Fibroblast of lung (primary cell): ENCODE results near the gene ARHGEF40. TPM values are rescaled to one million over a fixed set of nuclear protein-coding genes. Genes with fewer than 3 reads are reported as not detected.

Experiments
- DNase-seq, 2 donors: peaks; one replicate each; pipeline versions ENCODE4 v3.0.0 to v3.0.0-alpha.2; 2010; ENCODE audit warnings: low read depth in 2 of 2
- H2AFZ ChIP-seq: 2 replicates; pipeline ENCODE4 v1.5.1; 2012; ENCODE audit warnings: low read length, control low read depth, inconsistent platforms
- H3K27ac ChIP-seq: 2 replicates; pipeline ENCODE4 v1.5.1; 2011; ENCODE audit warnings: low read length, control low read depth; ENCODE audit not compliant: insufficient read depth
- H3K27me3 ChIP-seq: 2 replicates; pipeline ENCODE4 v1.5.1; 2011; ENCODE audit warnings: mild to moderate bottlenecking, low read length; ENCODE audit not compliant: control insufficient read depth, insufficient read depth
- H3K36me3 ChIP-seq: 2 replicates; pipeline ENCODE4 v1.5.1; 2011; ENCODE audit warnings: low read length; ENCODE audit not compliant: control insufficient read depth, insufficient read depth
- H3K4me1 ChIP-seq: 2 replicates; pipeline ENCODE4 v1.5.1; 2011; ENCODE audit warnings: low read length; ENCODE audit not compliant: control insufficient read depth, insufficient read depth; ENCODE audit errors: extremely low read depth
- H3K4me2 ChIP-seq: 2 replicates; pipeline ENCODE4 v1.5.1; 2011; ENCODE audit warnings: low read length, control low read depth; ENCODE audit not compliant: insufficient read depth; ENCODE audit errors: extremely low read depth
- H3K4me3 ChIP-seq, 4 experiments: fragments of 200-600 bp in 1 of 4; sonication (generic) in 1 of 4; replicated peaks in 1 of 4; 2 replicates each; pipeline ENCODE4 v1.5.1; 2011 to 2016; ENCODE audit warnings: low read length in 4 of 4, low read depth in 3 of 4, mild to moderate bottlenecking in 3 of 4, control low read depth in 2 of 4, inconsistent platforms in 1 of 4, mixed read lengths in 1 of 4; ENCODE audit not compliant: insufficient read depth in 1 of 4; ENCODE audit errors: control extremely low read depth in 1 of 4
- H3K79me2 ChIP-seq: 2 replicates; pipeline ENCODE4 v1.5.1; 2012; ENCODE audit warnings: mild to moderate bottlenecking, low read length, inconsistent platforms; ENCODE audit not compliant: control insufficient read depth, insufficient read depth
- H3K9ac ChIP-seq: 2 replicates; pipeline ENCODE4 v1.5.1; 2011; ENCODE audit warnings: mild to moderate bottlenecking, low read length, control low read depth; ENCODE audit not compliant: insufficient read depth
- H3K9me3 ChIP-seq: 2 replicates; pipeline ENCODE4 v1.5.1; 2012; ENCODE audit warnings: low read depth, low read length; ENCODE audit not compliant: control insufficient read depth, insufficient read depth
- H4K20me1 ChIP-seq: 2 replicates; pipeline ENCODE4 v1.5.1; 2011; ENCODE audit warnings: low read length; ENCODE audit not compliant: control insufficient read depth, insufficient read depth; ENCODE audit errors: extremely low read depth
- CTCF ChIP-seq, 2 donors: IDR thresholded peaks in 1 of 2; conservative IDR thresholded peaks in 1 of 2; 1 replicate in 1 of 2; 2 replicates in 1 of 2; pipeline ENCODE4 v1.5.1; 2011 to 2012; ENCODE audit warnings: low read length in 2 of 2, control low read depth in 1 of 2, inconsistent platforms in 1 of 2, low read depth in 1 of 2, mild to moderate bottlenecking in 1 of 2
- EZH2 ChIP-seq: IDR thresholded peaks from 2 replicates; pipeline ENCODE4 v1.5.1; 2012; ENCODE audit warnings: low read length, control low read depth, mild to moderate bottlenecking; ENCODE audit errors: missing control alignments
- polyA plus RNA-seq, 2 donors: library from polyadenylated mRNA; depleted of rRNA in 1 of 2; stranded (reverse) in 1 of 2; unstranded in 1 of 2; fragments of >200 nt; gene quantifications; 2 replicates each; pipeline ENCODE4 v1.2.1, GENCODE V29; 2011 to 2012; ENCODE audit warnings: missing spikeins in 1 of 2
- total RNA-seq: library from RNA; depleted of rRNA; stranded (reverse); fragments of >200 nt; gene quantifications from 2 replicates; pipeline ENCODE4 v1.2.1, GENCODE V29; 2014

The ARHGEF40 gene
- total and polyA plus RNA-seq, 2 donors (not counting 1 experiment from before 2014, with no cell fraction given): 18.2 to 23.6 TPM

DNA sequence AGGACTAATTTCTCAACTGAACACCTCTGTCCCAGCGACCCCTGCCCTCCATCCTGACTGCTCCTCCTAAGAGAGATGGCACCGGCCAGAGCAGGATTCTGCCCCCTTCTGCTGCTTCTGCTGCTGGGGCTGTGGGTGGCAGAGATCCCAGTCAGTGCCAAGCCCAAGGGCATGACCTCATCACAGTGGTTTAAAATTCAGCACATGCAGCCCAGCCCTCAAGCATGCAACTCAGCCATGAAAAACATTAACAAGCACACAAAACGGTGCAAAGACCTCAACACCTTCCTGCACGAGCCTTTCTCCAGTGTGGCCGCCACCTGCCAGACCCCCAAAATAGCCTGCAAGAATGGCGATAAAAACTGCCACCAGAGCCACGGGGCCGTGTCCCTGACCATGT lies 27.2 kb upstream of the ARHGEF40 start:
- no peak overlapping the region for H3K4me3 ChIP-seq
- no peak for TF ChIP-seq EZH2
- no peak for TF ChIP-seq CTCF (conservative IDR thresholded peaks at IDR 0.05 in 1 of 2, IDR thresholded peaks at IDR 0.05 in 1 of 2; ENCODE audit: low read depth in 1 of 2, low read length in 2 of 2)
- no peak overlapping the region for H3K27ac ChIP-seq
- no peaks in the 10 kb centered on the region for H3K9me3 ChIP-seq
- H3K36me3 ChIP-seq: no peaks in the 10 kb centered on the region
- H3K79me2 ChIP-seq: no peaks in the 10 kb centered on the region
- H3K9ac ChIP-seq: no peak overlapping the region
- no peak overlapping the region for H3K4me2 ChIP-seq
- no peaks in the 10 kb centered on the region for H4K20me1 ChIP-seq
- H3K27me3 ChIP-seq: peaks cover 11% of the 10 kb centered on the region
- no peaks in the 10 kb centered on the region for H3K4me1 ChIP-seq
- no peak overlapping the region for H2AFZ ChIP-seq
- no peak for DNase-seq

GRCh38 chr14:21043387-21043973 lies 26.6 kb upstream of the ARHGEF40 start:
- Histone ChIP-seq H3K27me3 (peaks cover 8% of the 10 kb centered on the region), H3K4me2 (no peak overlapping the region), H3K4me3 (no peak overlapping the region), H3K9ac (no peak overlapping the region), H3K79me2 (no peaks in the 10 kb centered on the region), H3K4me1 (no peaks in the 10 kb centered on the region), H3K27ac (no peak overlapping the region), H4K20me1 (no peaks in the 10 kb centered on the region), H3K9me3 (no peaks in the 10 kb centered on the region), H3K36me3 (no peaks in the 10 kb centered on the region), H2AFZ (no peak overlapping the region)
- TF ChIP-seq CTCF (conservative IDR thresholded peaks at IDR 0.05 in 1 of 2, IDR thresholded peaks at IDR 0.05 in 1 of 2; ENCODE audit: low read depth in 1 of 2, low read length in 2 of 2) (no peak), EZH2 (no peak)
- DNase-seq: no peak

DNA sequence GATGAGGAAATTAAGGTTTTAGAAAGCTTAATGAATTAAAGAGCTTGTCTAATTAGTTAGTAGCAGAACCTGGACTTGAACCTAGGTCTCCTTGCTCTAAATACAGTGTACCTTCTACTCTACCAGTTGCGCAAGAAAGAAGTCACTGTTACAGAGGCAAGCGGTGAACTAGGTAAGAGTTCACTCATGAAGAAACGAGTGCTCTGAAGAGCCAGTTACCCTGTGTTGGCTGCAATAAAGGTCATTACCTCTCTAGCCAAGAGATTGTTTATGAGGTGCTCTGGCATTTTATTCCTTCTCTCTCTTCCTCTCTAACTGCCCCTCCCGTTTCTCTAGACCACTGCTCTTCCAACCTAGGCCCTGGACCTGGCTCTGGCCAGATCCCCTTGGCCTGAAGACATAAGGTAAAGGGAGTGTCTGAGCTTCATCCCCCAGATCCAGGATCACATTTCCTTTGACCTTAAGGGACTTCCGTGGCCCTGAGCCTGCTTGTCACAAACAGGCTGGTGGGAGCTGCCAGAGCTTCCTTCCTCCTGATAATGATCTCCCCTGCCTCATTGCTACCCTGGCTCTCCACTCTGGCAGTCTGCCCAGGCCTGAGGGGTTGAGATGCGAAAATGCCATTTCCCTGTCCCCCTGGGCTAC lies 26.0 kb upstream of the ARHGEF40 start:
- Histone ChIP-seq H3K9me3 (no peaks in the 10 kb centered on the region), H4K20me1 (no peaks in the 10 kb centered on the region), H3K27me3 (peaks cover 8% of the 10 kb centered on the region), H3K4me1 (no peaks in the 10 kb centered on the region), H3K4me2 (no peak overlapping the region), H2AFZ (no peak overlapping the region), H3K4me3 (no peak overlapping the region), H3K27ac (no peak overlapping the region), H3K79me2 (no peaks in the 10 kb centered on the region), H3K9ac (no peak overlapping the region), H3K36me3 (no peaks in the 10 kb centered on the region)
- TF ChIP-seq EZH2: no peak
- TF ChIP-seq CTCF (conservative IDR thresholded peaks at IDR 0.05 in 1 of 2, IDR thresholded peaks at IDR 0.05 in 1 of 2; ENCODE audit: low read depth in 1 of 2, low read length in 2 of 2): no peak
- DNase-seq: no peak
